H1 (cell line): ENCODE results near the gene MCF2L. TPM values are rescaled to one million over a fixed set of nuclear protein-coding genes. Genes with fewer than 3 reads are reported as not detected.

Source experiments
- CTCF ChIA-PET: fragments of 300-600 bp; sonication (Branson Sonifier 250); formaldehyde crosslinking; loops from one replicate; lab custom pipeline; 2021; ENCODE audit not compliant: partially characterized antibody; lab: Charles Lee
- POLR2A ChIA-PET: fragments of 300-600 bp; sonication (Branson Sonifier 250); formaldehyde crosslinking; loops from one replicate; lab custom pipeline; 2021; ENCODE audit warnings: inconsistent platforms; ENCODE audit not compliant: partially characterized antibody; lab: Charles Lee
- DNase-seq, 2 experiments: peaks; one replicate each; pipeline versions ENCODE4 v3.0.0 to v3.0.0-alpha.2; 2010 to 2022; ENCODE audit warnings: low spot score in 2 of 2, low read depth in 1 of 2, mixed read lengths in 1 of 2
- FAIRE-seq: peaks from 2 replicates; lab custom pipeline; 2011; peaks lifted over from hg19 to GRCh38; lab: Jason Lieb, UNC
- H2AFZ ChIP-seq: 2 replicates; pipeline ENCODE4 v1.8.1; 2012; ENCODE audit warnings: low read length, inconsistent platforms
- H2AK5ac ChIP-seq: 2 replicates; pipeline ENCODE4 v1.6.1; 2013; ENCODE audit warnings: low read depth, low read length
- H2BK120ac ChIP-seq: replicated peaks from 2 replicates; pipeline ENCODE3; 2013; ENCODE audit warnings: low read depth, low read length, inconsistent platforms
- H2BK12ac ChIP-seq: 2 replicates; pipeline ENCODE4 v1.6.1; 2013; ENCODE audit warnings: low read depth, low read length
- H2BK15ac ChIP-seq: 2 replicates; pipeline ENCODE4 v1.6.1; 2013; ENCODE audit warnings: low read length
- H2BK20ac ChIP-seq: 2 replicates; pipeline ENCODE4 v1.6.1; 2013; ENCODE audit warnings: low read length
- H2BK5ac ChIP-seq: 2 replicates; pipeline ENCODE4 v1.6.1; 2013; ENCODE audit warnings: low read depth, low read length
- H3K14ac ChIP-seq: 2 replicates; pipeline ENCODE4 v1.6.1; 2013; ENCODE audit warnings: inconsistent platforms; ENCODE audit not compliant: insufficient read length
- H3K18ac ChIP-seq: 2 replicates; pipeline ENCODE4 v1.6.1; 2013; ENCODE audit warnings: low read length; ENCODE audit errors: extremely low read depth
- H3K23ac ChIP-seq: 2 replicates; pipeline ENCODE4 v1.6.1; 2013; ENCODE audit warnings: inconsistent platforms; ENCODE audit not compliant: insufficient read length
- H3K23me2 ChIP-seq: 2 replicates; pipeline ENCODE4 v1.6.1; 2013; ENCODE audit warnings: low read depth, low read length
- H3K27ac ChIP-seq: 2 replicates; pipeline ENCODE4 v1.6.1; 2011; ENCODE audit warnings: low read depth, low read length, inconsistent platforms
- H3K27me3 ChIP-seq, 4 experiments: replicated peaks in 1 of 4; 1 replicate in 1 of 4; 2 replicates in 3 of 4; pipeline versions ENCODE4 v1.6.1 to v1.8.1; 2011 to 2013; ENCODE audit warnings: low read length in 3 of 4, mild to moderate bottlenecking in 3 of 4, inconsistent platforms in 2 of 4, mixed read lengths in 2 of 4, moderate library complexity in 1 of 4; ENCODE audit not compliant: control insufficient read depth in 3 of 4, insufficient read depth in 3 of 4; ENCODE audit errors: extremely low read depth in 1 of 4
- H3K36me3 ChIP-seq, 4 experiments: 2 replicates each; pipeline versions ENCODE4 v1.6.1 to v1.8.1; 2011 to 2013; ENCODE audit warnings: mild to moderate bottlenecking in 4 of 4, low read length in 3 of 4, moderate library complexity in 2 of 4, control low read depth in 1 of 4, inconsistent platforms in 1 of 4; ENCODE audit not compliant: insufficient read depth in 4 of 4, control insufficient read depth in 2 of 4
- H3K4ac ChIP-seq: replicated peaks from 2 replicates; pipeline ENCODE3; 2013; ENCODE audit warnings: low read length, low read depth, mixed read lengths, inconsistent platforms; ENCODE audit not compliant: insufficient read length
- H3K4me1 ChIP-seq, 4 experiments: replicated peaks in 1 of 4; 1 replicate in 1 of 4; 2 replicates in 3 of 4; pipeline versions ENCODE4 v1.6.1 to v1.8.1; 2011 to 2013; ENCODE audit warnings: low read length in 3 of 4, inconsistent platforms in 2 of 4, mixed read lengths in 1 of 4; ENCODE audit not compliant: insufficient read depth in 4 of 4, control insufficient read depth in 3 of 4
- H3K4me2 ChIP-seq, 2 experiments: 2 replicates each; pipeline versions ENCODE4 v1.6.1 to v1.8.1; 2011 to 2013; ENCODE audit warnings: low read depth in 2 of 2, low read length in 2 of 2, control low read depth in 1 of 2, inconsistent platforms in 1 of 2, mild to moderate bottlenecking in 1 of 2; ENCODE audit not compliant: insufficient read depth in 1 of 2
- H3K4me3 ChIP-seq, 4 experiments: fragments of 200-600, 300-600 bp in 1 of 4; sonication (generic), shearing (Covaris generic), sonication (Bioruptor Twin) in 1 of 4; 2 replicates each; pipeline versions ENCODE4 v1.5.1 to v1.8.1; 2011 to 2016; ENCODE audit warnings: low read length in 4 of 4, low read depth in 3 of 4, control low read depth in 2 of 4, inconsistent platforms in 2 of 4, mild to moderate bottlenecking in 2 of 4, mixed read lengths in 1 of 4, moderate library complexity in 1 of 4; ENCODE audit not compliant: insufficient read depth in 2 of 4; ENCODE audit errors: extremely low read depth in 1 of 4
- H3K56ac ChIP-seq: replicated peaks from 2 replicates; pipeline ENCODE3; 2013; ENCODE audit warnings: low read depth, mild to moderate bottlenecking, mixed read lengths, low read length, inconsistent platforms; ENCODE audit not compliant: insufficient read length
- H3K79me1 ChIP-seq: 2 replicates; pipeline ENCODE4 v1.6.1; 2013; ENCODE audit warnings: low read depth, low read length, control low read depth
- H3K79me2 ChIP-seq, 2 experiments: 2 replicates each; pipeline versions ENCODE4 v1.6.1 to v1.8.1; 2012 to 2013; ENCODE audit warnings: low read length in 2 of 2, mild to moderate bottlenecking in 2 of 2, inconsistent platforms in 1 of 2; ENCODE audit not compliant: insufficient read depth in 2 of 2, control insufficient read depth in 1 of 2
- H3K9ac ChIP-seq, 4 experiments: replicated peaks in 1 of 4; 1 replicate in 1 of 4; 2 replicates in 3 of 4; pipeline versions ENCODE4 v1.6.1 to v1.8.1; 2011 to 2013; ENCODE audit warnings: low read depth in 3 of 4, low read length in 3 of 4, control low read depth in 2 of 4, mild to moderate bottlenecking in 2 of 4, moderate library complexity in 2 of 4, inconsistent platforms in 1 of 4; ENCODE audit errors: extremely low read depth in 1 of 4
- H3K9me3 ChIP-seq, 2 experiments: 2 replicates each; pipeline versions ENCODE4 v1.6.1 to v1.8.1; 2012 to 2013; ENCODE audit warnings: mild to moderate bottlenecking in 2 of 2, moderate library complexity in 2 of 2, control low read depth in 1 of 2, inconsistent platforms in 1 of 2, low read depth in 1 of 2, low read length in 1 of 2, mixed read lengths in 1 of 2; ENCODE audit not compliant: insufficient read depth in 2 of 2
- H4K20me1 ChIP-seq, 2 experiments: replicated peaks in 1 of 2; 2 replicates each; pipeline versions ENCODE3 to v1.8.1; 2011 to 2013; ENCODE audit warnings: inconsistent platforms in 2 of 2, low read length in 2 of 2, mild to moderate bottlenecking in 1 of 2; ENCODE audit not compliant: insufficient read depth in 2 of 2, control insufficient read depth in 1 of 2
- H4K5ac ChIP-seq: 2 replicates; pipeline ENCODE4 v1.6.1; 2013; ENCODE audit warnings: low read length, low read depth, mixed read lengths, inconsistent platforms; ENCODE audit not compliant: insufficient read length
- H4K8ac ChIP-seq: 2 replicates; pipeline ENCODE4 v1.8.0; 2013; ENCODE audit warnings: mild to moderate bottlenecking, moderate library complexity, low read length, inconsistent platforms; ENCODE audit not compliant: insufficient read depth; ENCODE audit errors: extremely low read depth
- H4K91ac ChIP-seq: replicated peaks from 2 replicates; pipeline ENCODE3; 2013; ENCODE audit warnings: low read length, mixed read lengths, inconsistent platforms; ENCODE audit not compliant: insufficient read length
- ATF3 ChIP-seq: IDR thresholded peaks from 2 replicates; pipeline ENCODE4 v1.6.1; 2011; ENCODE audit warnings: low read depth, mild to moderate bottlenecking, low read length; ENCODE audit not compliant: insufficient read depth
- BCL11A ChIP-seq, 2 experiments: IDR thresholded peaks; one replicate each; pipeline ENCODE4 v1.6.1; 2011; ENCODE audit warnings: low read depth in 2 of 2, low read length in 2 of 2, mild to moderate bottlenecking in 2 of 2
- CTCF ChIP-seq, 3 experiments: IDR thresholded peaks; 1 replicate in 2 of 3; 2 replicates in 1 of 3; pipeline versions ENCODE4 v1.5.1 to v1.6.1; 2011; ENCODE audit warnings: low read length in 3 of 3, mild to moderate bottlenecking in 3 of 3, inconsistent platforms in 2 of 3, low read depth in 1 of 3, moderate library complexity in 1 of 3; ENCODE audit not compliant: insufficient read depth in 1 of 3; ENCODE audit errors: control extremely low read depth in 1 of 3
- E2F6 ChIP-seq: IDR thresholded peaks from 2 replicates; pipeline ENCODE4 v1.6.1; 2012; ENCODE audit warnings: inconsistent platforms
- JUND ChIP-seq: IDR thresholded peaks from 2 replicates; pipeline ENCODE4 v1.6.1; 2011; ENCODE audit warnings: mild to moderate bottlenecking, improper control_type of control experiment, low read length
- RXRA ChIP-seq: IDR thresholded peaks from 2 replicates; pipeline ENCODE4 v1.6.1; 2011; ENCODE audit warnings: low read depth, mild to moderate bottlenecking, low read length, moderate library complexity; ENCODE audit not compliant: insufficient read depth
- SIRT6 ChIP-seq: IDR thresholded peaks from one replicate; pipeline ENCODE4 v1.7.1; 2012; ENCODE audit warnings: low read length, inconsistent platforms
- SIX5 ChIP-seq: IDR thresholded peaks from 2 replicates; pipeline ENCODE4 v1.6.1; 2011; ENCODE audit warnings: mild to moderate bottlenecking, low read depth, low read length
- SUZ12 ChIP-seq: fragments of 200-600 bp; sonication (generic); IDR thresholded peaks from 2 replicates; pipeline ENCODE4 v1.6.1; 2012; ENCODE audit warnings: mild to moderate bottlenecking, inconsistent platforms, low read length, moderate library complexity, mixed read lengths
- ZNF274 ChIP-seq: IDR thresholded peaks from 2 replicates; pipeline ENCODE4 v1.7.0; 2012; ENCODE audit warnings: low read length, borderline replicate concordance; ENCODE audit errors: extremely low read depth
- WGBS, 2 experiments: shearing (Covaris generic) in 1 of 2; methylation state at CpG; one replicate each; pipeline versions ENCODE4 v1.1.6 to v1.1.7; 2013 to 2015; ENCODE audit warnings: low lambda C conversion rate in 2 of 2, mixed read lengths in 2 of 2, inconsistent platforms in 1 of 2, low coverage in 1 of 2, missing lambda C conversion rate in 1 of 2; ENCODE audit not compliant: insufficient replicate concordance in 2 of 2, insufficient coverage in 1 of 2, insufficient read length in 1 of 2; ENCODE audit errors: extremely low coverage in 1 of 2, missing lambda C conversion rate in 1 of 2; 5-methylcytosine and 5-hydroxymethylcytosine counted together
- polyA plus RNA-seq, 7 experiments: library from polyadenylated mRNA; depleted of rRNA in 3 of 7; stranded (reverse) in 5 of 7; unstranded in 2 of 7; fragments of >200 nt in 5 of 7; fragments of 200-250 nt in 2 of 7; gene quantifications; 1 replicate in 5 of 7; 2 replicates in 1 of 7; 4 replicates in 1 of 7; pipeline versions ENCODE4 v1.2.1 to v1.2.3, GENCODE V29; 2011 to 2013; ENCODE audit warnings: missing spikeins in 2 of 7, mixed read lengths in 2 of 7
- total RNA-seq: library from RNA; stranded (reverse); fragmentation: NEBNext Ultra II Directional; extraction: Animal tissue kit (Norgen Biotek cat#: 25700); gene quantifications from 2 replicates; pipeline ENCODE4 v1.2.1, GENCODE V29; 2021

MCF2L gene
- total and polyA plus RNA-seq, 2 of the 8 experiments (the other 6 are each of a cell fraction or from before 2014, with no cell fraction given), result 10.1 to 24.4 TPM

- H3K4me1 ChIP-seq, result no peaks in the 10 kb centered on the region
- H3K4me2 ChIP-seq, result no peak overlapping the region
- ChIA-PET POLR2A (interaction anchor here (1.2 kb wide), 1 partner anchor 9 kb away, joined by 3 read pairs; no protein-coding TSS in a partner anchor), CTCF (interaction anchor here (0.9 to 2.8 kb wide), 5 partner anchors 9 to 35 kb away, joined by 3 to 19 read pairs (median 7); no protein-coding TSS in a partner anchor)
- no peak overlapping the region for H4K91ac ChIP-seq
- no peak overlapping the region for H2BK20ac ChIP-seq
- H3K4me3 ChIP-seq, result no peak overlapping the region
- no peak overlapping the region; the same call in 1 of the 2 replicates for H4K8ac ChIP-seq
- H3K9me3 ChIP-seq, result no peaks in the 10 kb centered on the region
- no peaks in the 10 kb centered on the region for H3K79me1 ChIP-seq
- H2BK5ac ChIP-seq, result no peak overlapping the region
- no peak overlapping the region for H3K9ac ChIP-seq
- no peak overlapping the region for H3K14ac ChIP-seq
- FAIRE-seq, result no peak
- no peaks in the 10 kb centered on the region for H3K27me3 ChIP-seq
- WGBS, 2 experiments, result 91% methylated on average over 26 of the region's 29 CpGs; no CpG with 5 or more reads in 1 of the 2 experiments
- no peak overlapping the region for H3K27ac ChIP-seq
- H2BK15ac ChIP-seq, result no peak overlapping the region
- DNase-seq, result no peak
- no peak overlapping the region for H3K18ac ChIP-seq
- H4K5ac ChIP-seq, result no peak overlapping the region
- no peak overlapping the region for H2BK120ac ChIP-seq
- no peak overlapping the region for H2AK5ac ChIP-seq
- H3K23me2 ChIP-seq, result 0 out of 2 replicates have a peak, but pooled peaks cover 1% of the 10 kb centered on the region
- H3K4ac ChIP-seq, result no peak overlapping the region
- no peak overlapping the region for H2BK12ac ChIP-seq
- H2AFZ ChIP-seq, result no peak overlapping the region
- H3K79me2 ChIP-seq, result no peaks in the 10 kb centered on the region
- H3K36me3 ChIP-seq, result no peaks in the 10 kb centered on the region
- H4K20me1 ChIP-seq, result peaks cover 0 to 3% of the 10 kb centered on the region in 2 experiments
- no peak overlapping the region for H3K23ac ChIP-seq
- no peak overlapping the region for H3K56ac ChIP-seq
- no peak for TF ChIP-seq ATF3
- no peak for TF ChIP-seq E2F6
- TF ChIP-seq ZNF274, result no peak
- no peak for TF ChIP-seq SUZ12
- no peak for TF ChIP-seq JUND
- no peak for TF ChIP-seq CTCF (IDR thresholded peaks at IDR 0.05; ENCODE audit: control extremely low read depth in 1 of 3, insufficient read depth in 1 of 3, low read depth in 1 of 3, low read length in 3 of 3)
- no peak for TF ChIP-seq SIRT6
- TF ChIP-seq BCL11A (IDR thresholded peaks at IDR 0.05; ENCODE audit: low read depth in 2 of 2, low read length in 2 of 2), result no peak
- no peak for TF ChIP-seq SIX5
- TF ChIP-seq RXRA, result no peak
Measured at GRCh38 chr13:113064000-113064533, 95.1 kb downstream of the MCF2L start.
